Measurements from ENCODE around the gene SYT9. TPM values are rescaled to one million over a fixed set of nuclear protein-coding genes. Genes with fewer than 3 reads are reported as not detected.

The SYT9 gene
- polyA plus RNA-seq, 1 of the 3 experiments (the other 2 are of a cell fraction) = 0.10 TPM

DNA sequence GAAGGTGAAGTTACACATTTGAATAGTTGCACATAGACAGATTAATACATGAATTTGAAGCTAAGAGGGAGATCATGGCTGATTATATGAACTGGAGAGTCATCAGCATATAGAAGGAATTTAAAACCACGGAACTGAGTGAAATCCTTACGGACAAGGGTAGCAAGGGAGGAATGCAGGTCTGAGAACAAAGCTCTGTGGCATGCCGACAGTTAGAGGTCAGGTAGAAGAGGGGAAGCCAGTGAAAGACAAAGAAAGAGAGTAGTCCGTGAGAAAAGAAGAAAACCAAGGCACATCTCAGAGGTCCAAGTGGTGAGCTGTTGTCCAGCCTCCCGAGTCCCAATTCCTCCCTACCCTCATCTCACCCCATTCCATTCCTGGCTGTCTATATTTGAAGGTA is 11.8 kb upstream of the SYT9 start:
- Histone ChIP-seq H3F3A (replicated peaks; ENCODE audit: insufficient read depth) (no peaks in the 10 kb centered on the region), H3K4me2 (no peak overlapping the region), H3K27ac (ENCODE audit: low read depth in 2 of 2, low read length in 1 of 2) (no peak overlapping the region), H2AFZ (ENCODE audit: low read depth) (no peak overlapping the region), H3K79me2 (ENCODE audit: insufficient read depth) (no peaks in the 10 kb centered on the region), H4K20me1 (ENCODE audit: insufficient read depth) (no peaks in the 10 kb centered on the region), H3K27me3 (ENCODE audit: insufficient read depth) (peaks cover 4% of the 10 kb centered on the region; the same call in 1 of the 2 replicates), H3K9me2 (no peaks in the 10 kb centered on the region), H3K36me3 (replicated peaks in 1 of 2; ENCODE audit: control insufficient read depth in 1 of 2, insufficient read depth in 2 of 2, low read length in 1 of 2) (no peaks in the 10 kb centered on the region), H3K4me1 (ENCODE audit: control insufficient read depth in 1 of 2, insufficient read depth in 2 of 2, low read depth in 1 of 2, low read length in 1 of 2) (peaks cover 0 to 2% of the 10 kb centered on the region in 2 experiments; a peak in 1 of 4 replicates), H3K4me3 (ENCODE audit: low read depth in 2 of 2, low read length in 1 of 2) (no peak overlapping the region), H3K9me3 (no peaks in the 10 kb centered on the region), H3K9ac (no peak overlapping the region)
- DNase-seq = no peak
- ChIA-PET POLR2A (no interaction called here), CTCF (no interaction called here)
- TF ChIP-seq TAF1 (IDR thresholded peaks at IDR 0.05; ENCODE audit: borderline replicate concordance, low read depth, low read length) (no peak), SMC3 (IDR thresholded peaks at IDR 0.05; ENCODE audit: low read depth, low read length) (no peak), FOSL2 (IDR thresholded peaks at IDR 0.05; ENCODE audit: borderline replicate concordance, low read depth) (no peak), TEAD4 (IDR thresholded peaks at IDR 0.05; ENCODE audit: borderline replicate concordance, insufficient read depth) (no peak), JUND (IDR thresholded peaks at IDR 0.05) (no peak), TCF12 (IDR thresholded peaks at IDR 0.05) (no peak), GATA2 (CRISPR knock-in tag; IDR thresholded peaks at IDR 0.05) (no peak), GABPA (IDR thresholded peaks at IDR 0.05; ENCODE audit: low read depth) (no peak)
- TF ChIP-seq, protein P1, sequence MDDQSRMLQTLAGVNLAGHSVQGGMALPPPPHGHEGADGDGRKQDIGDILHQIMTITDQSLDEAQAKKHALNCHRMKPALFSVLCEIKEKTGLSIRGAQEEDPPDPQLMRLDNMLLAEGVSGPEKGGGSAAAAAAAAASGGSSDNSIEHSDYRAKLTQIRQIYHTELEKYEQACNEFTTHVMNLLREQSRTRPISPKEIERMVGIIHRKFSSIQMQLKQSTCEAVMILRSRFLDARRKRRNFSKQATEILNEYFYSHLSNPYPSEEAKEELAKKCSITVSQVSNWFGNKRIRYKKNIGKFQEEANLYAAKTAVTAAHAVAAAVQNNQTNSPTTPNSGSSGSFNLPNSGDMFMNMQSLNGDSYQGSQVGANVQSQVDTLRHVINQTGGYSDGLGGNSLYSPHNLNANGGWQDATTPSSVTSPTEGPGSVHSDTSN (IDR thresholded peaks at IDR 0.05) = no peak
- 27% methylated on average over 5 of the region's 5 CpGs for WGBS (ENCODE audit: low lambda C conversion rate)

DNA sequence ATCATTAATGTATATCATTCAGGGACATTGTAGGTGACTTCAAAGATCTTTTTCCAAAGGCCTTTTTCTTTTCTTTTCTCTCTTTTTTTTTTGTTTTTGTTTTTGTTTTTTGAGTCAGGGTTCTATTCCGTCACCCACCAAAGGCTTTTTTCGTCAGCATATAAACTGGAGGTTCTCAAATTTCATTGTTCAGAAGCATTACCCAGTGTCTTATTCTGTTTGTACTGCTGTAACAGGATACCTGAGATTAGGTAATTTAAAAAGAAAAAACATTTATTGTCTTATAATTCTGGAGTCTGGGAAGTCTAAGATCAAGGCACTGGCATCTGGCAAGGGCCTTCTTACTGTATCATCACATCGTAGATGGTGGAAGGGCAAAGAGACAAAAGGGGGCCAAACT is 6.4 kb upstream of the SYT9 start:
- ChIA-PET POLR2A (no interaction called here), CTCF (no interaction called here)
- no peak for TF ChIP-seq NRF1 (IDR thresholded peaks at IDR 0.05; ENCODE audit: low read depth, low read length)
- H3K79me2 ChIP-seq (ENCODE audit: insufficient read depth) = no peaks in the 10 kb centered on the region
- no peak overlapping the region for H3K4me3 ChIP-seq (ENCODE audit: low read depth in 2 of 2, low read length in 1 of 2)
- no peaks in the 10 kb centered on the region for H3K9me2 ChIP-seq
- H2AFZ ChIP-seq (ENCODE audit: low read depth) = no peak overlapping the region
- no peaks in the 10 kb centered on the region for H3F3A ChIP-seq (replicated peaks; ENCODE audit: insufficient read depth)
- H4K20me1 ChIP-seq (ENCODE audit: insufficient read depth) = no peaks in the 10 kb centered on the region
- H3K9ac ChIP-seq = no peak overlapping the region
- WGBS (ENCODE audit: low lambda C conversion rate) = 45% methylated on average over 3 of the region's 3 CpGs
- no peak overlapping the region for H3K4me2 ChIP-seq
- peaks cover 0 to 2% of the 10 kb centered on the region in 2 experiments; a peak in 1 of 4 replicates for H3K4me1 ChIP-seq (ENCODE audit: control insufficient read depth in 1 of 2, insufficient read depth in 2 of 2, low read depth in 1 of 2, low read length in 1 of 2)
- H3K9me3 ChIP-seq = no peaks in the 10 kb centered on the region
- H3K27me3 ChIP-seq (ENCODE audit: insufficient read depth) = no peaks in the 10 kb centered on the region
- DNase-seq = no peak
- H3K27ac ChIP-seq (ENCODE audit: low read depth in 2 of 2, low read length in 1 of 2) = no peak overlapping the region
- no peaks in the 10 kb centered on the region for H3K36me3 ChIP-seq (replicated peaks in 1 of 2; ENCODE audit: control insufficient read depth in 1 of 2, insufficient read depth in 2 of 2, low read length in 1 of 2)

DNA sequence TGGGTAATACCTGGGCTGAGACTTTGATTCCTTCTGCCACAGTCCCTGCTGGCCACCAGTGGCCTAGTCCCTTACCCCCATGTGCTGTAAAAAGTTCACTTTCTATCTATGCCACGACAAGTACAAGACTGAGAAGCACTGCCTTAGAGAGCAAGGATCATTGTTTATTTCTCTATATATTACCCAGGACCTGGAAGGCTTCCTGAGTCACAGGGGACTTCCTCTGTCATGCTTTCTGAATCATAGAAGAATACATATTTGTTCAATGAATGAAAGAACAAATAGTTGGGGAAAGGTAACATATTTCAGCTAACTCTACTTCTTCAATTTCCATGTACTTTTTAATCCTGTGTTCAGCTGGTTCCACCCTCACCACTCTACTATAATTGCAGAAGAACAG is 5.5 kb upstream of the SYT9 start:
- no peaks in the 10 kb centered on the region for H3K27me3 ChIP-seq (ENCODE audit: insufficient read depth)
- no peak overlapping the region for H2AFZ ChIP-seq (ENCODE audit: low read depth)
- no peaks in the 10 kb centered on the region for H3F3A ChIP-seq (replicated peaks; ENCODE audit: insufficient read depth)
- no peak overlapping the region for H3K9ac ChIP-seq
- no peaks in the 10 kb centered on the region for H3K79me2 ChIP-seq (ENCODE audit: insufficient read depth)
- ChIA-PET CTCF (no interaction called here), POLR2A (no interaction called here)
- H3K27ac ChIP-seq (ENCODE audit: low read depth in 2 of 2, low read length in 1 of 2) = no peak overlapping the region
- H3K36me3 ChIP-seq (replicated peaks in 1 of 2; ENCODE audit: control insufficient read depth in 1 of 2, insufficient read depth in 2 of 2, low read length in 1 of 2) = no peaks in the 10 kb centered on the region
- H3K9me3 ChIP-seq = no peaks in the 10 kb centered on the region
- WGBS (ENCODE audit: low lambda C conversion rate) = 16% methylated on average over 1 of the region's 1 CpG
- no peak overlapping the region for H3K4me2 ChIP-seq
- no peak for DNase-seq
- H4K20me1 ChIP-seq (ENCODE audit: insufficient read depth) = no peaks in the 10 kb centered on the region
- no peak overlapping the region for H3K4me3 ChIP-seq (ENCODE audit: low read depth in 2 of 2, low read length in 1 of 2)
- no peaks in the 10 kb centered on the region for H3K9me2 ChIP-seq
- peaks cover 0 to 2% of the 10 kb centered on the region in 2 experiments; a peak in 1 of 4 replicates for H3K4me1 ChIP-seq (ENCODE audit: control insufficient read depth in 1 of 2, insufficient read depth in 2 of 2, low read depth in 1 of 2, low read length in 1 of 2)
- no peak for TF ChIP-seq GABPA (IDR thresholded peaks at IDR 0.05; ENCODE audit: low read depth)
- no peak for TF ChIP-seq FOXM1 (IDR thresholded peaks at IDR 0.05; ENCODE audit: low read depth)
- no peak for TF ChIP-seq MXI1 (IDR thresholded peaks at IDR 0.05; ENCODE audit: low read depth, low read length)
- no peak for TF ChIP-seq RCOR1 (IDR thresholded peaks at IDR 0.05; ENCODE audit: low read length)
- TF ChIP-seq TAF1 (IDR thresholded peaks at IDR 0.05; ENCODE audit: borderline replicate concordance, low read depth, low read length) = no peak
- TF ChIP-seq RAD21 (IDR thresholded peaks at IDR 0.05; ENCODE audit: low read length) = no peak
- no peak for TF ChIP-seq JUND (IDR thresholded peaks at IDR 0.05)
- TF ChIP-seq RFX5 (IDR thresholded peaks at IDR 0.05; ENCODE audit: low read length) = no peak
- no peak for TF ChIP-seq EP300 (IDR thresholded peaks at IDR 0.05; ENCODE audit: borderline replicate concordance in 1 of 2, low read depth in 1 of 2, low read length in 1 of 2)
- no peak for TF ChIP-seq RXRA (IDR thresholded peaks at IDR 0.05; ENCODE audit: borderline replicate concordance, low read depth)
- TF ChIP-seq, protein P2, sequence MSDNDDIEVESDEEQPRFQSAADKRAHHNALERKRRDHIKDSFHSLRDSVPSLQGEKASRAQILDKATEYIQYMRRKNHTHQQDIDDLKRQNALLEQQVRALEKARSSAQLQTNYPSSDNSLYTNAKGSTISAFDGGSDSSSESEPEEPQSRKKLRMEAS (IDR thresholded peaks at IDR 0.05; ENCODE audit: low read depth) = no peak
- TF ChIP-seq, protein P3, sequence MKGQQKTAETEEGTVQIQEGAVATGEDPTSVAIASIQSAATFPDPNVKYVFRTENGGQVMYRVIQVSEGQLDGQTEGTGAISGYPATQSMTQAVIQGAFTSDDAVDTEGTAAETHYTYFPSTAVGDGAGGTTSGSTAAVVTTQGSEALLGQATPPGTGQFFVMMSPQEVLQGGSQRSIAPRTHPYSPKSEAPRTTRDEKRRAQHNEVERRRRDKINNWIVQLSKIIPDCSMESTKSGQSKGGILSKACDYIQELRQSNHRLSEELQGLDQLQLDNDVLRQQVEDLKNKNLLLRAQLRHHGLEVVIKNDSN (IDR thresholded peaks at IDR 0.05; ENCODE audit: borderline replicate concordance, low read depth) = no peak
- TF ChIP-seq GATA2 (CRISPR knock-in tag; IDR thresholded peaks at IDR 0.05) = no peak
- TF ChIP-seq, protein P1 (IDR thresholded peaks at IDR 0.05) = no peak
